ENCODE data around the gene BID. TPM values are rescaled to one million over a fixed set of nuclear protein-coding genes. Genes with fewer than 3 reads are reported as not detected.

The BID gene
- total and polyA plus RNA-seq, 2 of the 8 experiments (the other 6 are each of a cell fraction or from before 2014, with no cell fraction given), result 39.3 to 114 TPM

DNA sequence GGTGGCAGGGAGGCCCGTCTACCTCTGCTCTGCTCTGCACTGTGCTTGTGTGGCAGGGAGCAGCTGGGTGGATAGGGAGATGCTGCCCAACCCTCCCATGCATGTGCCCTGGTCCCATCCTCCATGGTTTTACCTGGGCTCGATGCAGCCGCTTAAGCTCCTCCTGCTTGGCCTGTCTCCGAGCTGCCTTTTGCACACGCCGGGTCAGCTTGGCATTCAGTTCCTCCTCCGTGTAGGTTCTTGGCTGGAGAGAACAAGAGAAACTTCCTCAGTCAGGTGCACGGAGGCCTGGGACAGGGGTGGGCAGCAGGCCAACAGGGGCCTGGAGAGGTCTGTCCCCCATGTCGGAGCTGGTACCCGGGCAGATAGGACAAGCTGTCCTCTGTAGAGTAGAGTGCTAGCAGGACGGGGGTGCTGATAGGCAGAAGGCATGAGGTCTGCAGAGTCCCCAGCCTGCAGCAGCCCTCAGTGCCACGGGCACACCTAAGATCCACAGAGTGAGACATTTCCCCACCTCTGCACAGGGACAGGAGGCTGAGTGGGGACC, 36.4 kb upstream of the BID start:
- no peak overlapping the region for H4K5ac ChIP-seq (ENCODE audit: insufficient read length, low read depth, low read length)
- H3K27ac ChIP-seq (ENCODE audit: low read depth, low read length), result no peak overlapping the region
- no peak overlapping the region for H3K4me3 ChIP-seq (ENCODE audit: extremely low read depth in 1 of 4, insufficient read depth in 2 of 4, low read depth in 3 of 4, low read length in 4 of 4)
- no peaks in the 10 kb centered on the region for H3K27me3 ChIP-seq (replicated peaks in 1 of 4; ENCODE audit: control insufficient read depth in 3 of 4, extremely low read depth in 1 of 4, insufficient read depth in 3 of 4, low read length in 3 of 4)
- H2AFZ ChIP-seq (ENCODE audit: low read length), result no peak overlapping the region
- H2BK120ac ChIP-seq (replicated peaks; ENCODE audit: low read depth, low read length), result no peak overlapping the region
- H3K23me2 ChIP-seq (ENCODE audit: low read depth, low read length), result no peaks in the 10 kb centered on the region
- no peak overlapping the region for H3K18ac ChIP-seq (ENCODE audit: extremely low read depth, low read length)
- H2BK20ac ChIP-seq (ENCODE audit: low read length), result no peak overlapping the region
- H4K91ac ChIP-seq (replicated peaks; ENCODE audit: insufficient read length, low read length), result no peak overlapping the region
- H4K8ac ChIP-seq (ENCODE audit: extremely low read depth, insufficient read depth, low read length), result no peak overlapping the region; the same call in 1 of the 2 replicates
- H4K20me1 ChIP-seq (replicated peaks in 1 of 2; ENCODE audit: control insufficient read depth in 1 of 2, insufficient read depth in 2 of 2, low read length in 2 of 2), result peaks cover 0 to 1% of the 10 kb centered on the region in 2 experiments
- POLR2A ChIA-PET (ENCODE audit: partially characterized antibody), result interaction anchor here (1.0 kb wide), 1 partner anchor 15 kb away, joined by 4 read pairs; no protein-coding TSS in a partner anchor
- DNase-seq (ENCODE audit: low read depth in 1 of 2, low spot score in 2 of 2) (no peak), FAIRE-seq (no peak)
- H3K4me1 ChIP-seq (replicated peaks in 1 of 4; ENCODE audit: control insufficient read depth in 3 of 4, insufficient read depth in 4 of 4, low read length in 3 of 4), result no peaks in the 10 kb centered on the region; a peak in 1 of 7 replicates
- H3K56ac ChIP-seq (replicated peaks; ENCODE audit: insufficient read length, low read depth, low read length), result no peak overlapping the region
- H3K36me3 ChIP-seq (ENCODE audit: control insufficient read depth in 2 of 4, insufficient read depth in 4 of 4, low read length in 3 of 4), result peaks cover 0 to 7% (median 0%) of the 10 kb centered on the region in 4 experiments; a peak in 3 of 8 replicates
- H3K79me2 ChIP-seq (ENCODE audit: control insufficient read depth in 1 of 2, insufficient read depth in 2 of 2, low read length in 2 of 2), result no peaks in the 10 kb centered on the region
- no peaks in the 10 kb centered on the region for H3K79me1 ChIP-seq (ENCODE audit: low read depth, low read length)
- H3K23ac ChIP-seq (ENCODE audit: insufficient read length), result no peak overlapping the region
- CTCF ChIA-PET (ENCODE audit: partially characterized antibody), result interaction anchor here (0.6 to 4.1 kb wide), 6 partner anchors 9 to 265 kb away, joined by 3 to 22 read pairs (median 4); no protein-coding TSS in a partner anchor
- no peak overlapping the region for H3K14ac ChIP-seq (ENCODE audit: insufficient read length)
- no peak overlapping the region for H3K4me2 ChIP-seq (ENCODE audit: insufficient read depth in 1 of 2, low read depth in 2 of 2, low read length in 2 of 2)
- H2AK5ac ChIP-seq (ENCODE audit: low read depth, low read length), result no peak overlapping the region
- H3K9ac ChIP-seq (replicated peaks in 1 of 4; ENCODE audit: extremely low read depth in 1 of 4, low read depth in 3 of 4, low read length in 3 of 4), result no peak overlapping the region
- H2BK15ac ChIP-seq (ENCODE audit: low read length), result no peak overlapping the region
- WGBS, 2 experiments (ENCODE audit: extremely low coverage in 1 of 2, insufficient coverage in 1 of 2, insufficient read length in 1 of 2, insufficient replicate concordance in 2 of 2, low coverage in 1 of 2, low lambda C conversion rate in 2 of 2, missing lambda C conversion rate in 1 of 2), result 95% methylated on average over 12 of the region's 12 CpGs; no CpG with 5 or more reads in 1 of the 2 experiments
- H3K9me3 ChIP-seq (ENCODE audit: insufficient read depth in 2 of 2, low read depth in 1 of 2, low read length in 1 of 2), result no peaks in the 10 kb centered on the region
- H3K4ac ChIP-seq (replicated peaks; ENCODE audit: insufficient read length, low read depth, low read length), result no peak overlapping the region
- H2BK12ac ChIP-seq (ENCODE audit: low read depth, low read length), result no peak overlapping the region
- no peak overlapping the region for H2BK5ac ChIP-seq (ENCODE audit: low read depth, low read length)
- TF ChIP-seq KDM1A (IDR thresholded peaks at IDR 0.05; ENCODE audit: borderline replicate concordance, low read length), result no peak
- no peak for TF ChIP-seq EGR1 (IDR thresholded peaks at IDR 0.05; ENCODE audit: borderline replicate concordance, low read depth, low read length)
- no peak for TF ChIP-seq EP300 (IDR thresholded peaks at IDR 0.05; ENCODE audit: borderline replicate concordance in 1 of 2, low read depth in 2 of 2, low read length in 2 of 2)
- no peak for TF ChIP-seq RXRA (IDR thresholded peaks at IDR 0.05; ENCODE audit: insufficient read depth, low read depth, low read length)
- no peak for TF ChIP-seq TAF7 (optimal IDR thresholded peaks at IDR 0.05; ENCODE audit: borderline replicate concordance, low read depth, low read length)
